ENCODE data around the gene EZR. TPM values are rescaled to one million over a fixed set of nuclear protein-coding genes. Genes with fewer than 3 reads are reported as not detected.

EZR gene
- total and polyA plus RNA-seq, 2 of the 8 experiments (the other 6 are each of a cell fraction or from before 2014, with no cell fraction given) = 122 to 286 TPM

- Histone ChIP-seq H3K23me2 (ENCODE audit: low read depth, low read length) (no peaks in the 10 kb centered on the region), H3K23ac (ENCODE audit: insufficient read length) (no peak overlapping the region), H3K18ac (ENCODE audit: extremely low read depth, low read length) (no peak overlapping the region), H3K4ac (replicated peaks; ENCODE audit: insufficient read length, low read depth, low read length) (no peak overlapping the region), H2BK12ac (ENCODE audit: low read depth, low read length) (no peak overlapping the region), H4K8ac (ENCODE audit: extremely low read depth, insufficient read depth, low read length) (no peak overlapping the region), H2BK15ac (ENCODE audit: low read length) (no peak overlapping the region), H3K9me3 (ENCODE audit: insufficient read depth in 2 of 2, low read depth in 1 of 2, low read length in 1 of 2) (no peaks in the 10 kb centered on the region), H3K36me3 (ENCODE audit: control insufficient read depth in 2 of 4, insufficient read depth in 4 of 4, low read length in 3 of 4) (peaks cover 45 to 95% (median 81%) of the 10 kb centered on the region in 4 experiments), H2BK5ac (ENCODE audit: low read depth, low read length) (no peak overlapping the region), H3K27ac (ENCODE audit: low read depth, low read length) (no peak overlapping the region), H2AK5ac (ENCODE audit: low read depth, low read length) (no peak overlapping the region), H3K4me1 (replicated peaks in 1 of 4; ENCODE audit: control insufficient read depth in 3 of 4, insufficient read depth in 4 of 4, low read length in 3 of 4) (peaks cover 0 to 2% (median under 1%) of the 10 kb centered on the region in 4 experiments; a peak in 2 of 7 replicates), H2AFZ (ENCODE audit: low read length) (no peak overlapping the region), H3K4me3 (ENCODE audit: extremely low read depth in 1 of 4, insufficient read depth in 2 of 4, low read depth in 3 of 4, low read length in 4 of 4) (no peak overlapping the region), H2BK20ac (ENCODE audit: low read length) (no peak overlapping the region), H3K79me2 (ENCODE audit: control insufficient read depth in 1 of 2, insufficient read depth in 2 of 2, low read length in 2 of 2) (peaks cover 0 to 80% of the 10 kb centered on the region in 2 experiments; a peak in 2 of 4 replicates), H3K4me2 (ENCODE audit: insufficient read depth in 1 of 2, low read depth in 2 of 2, low read length in 2 of 2) (no peak overlapping the region), H4K5ac (ENCODE audit: insufficient read length, low read depth, low read length) (no peak overlapping the region), H3K27me3 (replicated peaks in 1 of 4; ENCODE audit: control insufficient read depth in 3 of 4, extremely low read depth in 1 of 4, insufficient read depth in 3 of 4, low read length in 3 of 4) (no peaks in the 10 kb centered on the region), H2BK120ac (replicated peaks; ENCODE audit: low read depth, low read length) (no peak overlapping the region), H3K56ac (replicated peaks; ENCODE audit: insufficient read length, low read depth, low read length) (no peak overlapping the region), H4K91ac (replicated peaks; ENCODE audit: insufficient read length, low read length) (no peak overlapping the region), H3K14ac (ENCODE audit: insufficient read length) (no peak overlapping the region), H4K20me1 (replicated peaks in 1 of 2; ENCODE audit: control insufficient read depth in 1 of 2, insufficient read depth in 2 of 2, low read length in 2 of 2) (peaks cover 4 to 22% of the 10 kb centered on the region in 2 experiments), H3K79me1 (ENCODE audit: low read depth, low read length) (peaks cover 16% of the 10 kb centered on the region; the same call in 1 of the 2 replicates), H3K9ac (replicated peaks in 1 of 4; ENCODE audit: extremely low read depth in 1 of 4, low read depth in 3 of 4, low read length in 3 of 4) (no peak overlapping the region)
- TF ChIP-seq POLR2AphosphoS5 (IDR thresholded peaks at IDR 0.05; ENCODE audit: low read depth, low read length) (no peak), SP1 (IDR thresholded peaks at IDR 0.05; ENCODE audit: low read depth, low read length) (no peak), ATF2 (IDR thresholded peaks at IDR 0.05; ENCODE audit: low read length) (no peak), JUN (IDR thresholded peaks at IDR 0.05; ENCODE audit: low read depth, low read length) (no peak), TCF12 (IDR thresholded peaks at IDR 0.05; ENCODE audit: low read depth, low read length) (no peak), HDAC6 (IDR thresholded peaks at IDR 0.05; ENCODE audit: low read depth, low read length) (no peak), GTF2F1 (IDR thresholded peaks at IDR 0.05; ENCODE audit: borderline replicate concordance, low read depth, low read length) (no peak), RBBP5 (IDR thresholded peaks at IDR 0.05; ENCODE audit: borderline replicate concordance, low read depth, low read length) (no peak), YY1 (IDR thresholded peaks at IDR 0.05; ENCODE audit: low read depth, low read length) (no peak), SUZ12 (IDR thresholded peaks at IDR 0.05; ENCODE audit: low read length) (no peak), TAF7 (optimal IDR thresholded peaks at IDR 0.05; ENCODE audit: borderline replicate concordance, low read depth, low read length) (no peak), CHD1 (IDR thresholded peaks at IDR 0.05; ENCODE audit: low read depth, low read length) (no peak), CREB1 (IDR thresholded peaks at IDR 0.05) (no peak), EZH2 (IDR thresholded peaks at IDR 0.05; ENCODE audit: low read depth, low read length, severe bottlenecking) (no peak)
- 62% methylated on average over 4 of the region's 4 CpGs; no CpG with 5 or more reads in 1 of the 2 experiments for WGBS, 2 experiments (ENCODE audit: extremely low coverage in 1 of 2, insufficient coverage in 1 of 2, insufficient read length in 1 of 2, insufficient replicate concordance in 2 of 2, low coverage in 1 of 2, low lambda C conversion rate in 2 of 2, missing lambda C conversion rate in 1 of 2)
- FAIRE-seq = no peak
- DNase-seq (ENCODE audit: low read depth in 1 of 2, low spot score in 2 of 2) = no peak
- POLR2A ChIA-PET (ENCODE audit: partially characterized antibody) = interaction anchor here (1.2 to 7.6 kb wide), 3 partner anchors 11 to 26 kb away, joined by 4 to 75 read pairs (median 20); no protein-coding TSS in a partner anchor
- CTCF ChIA-PET (ENCODE audit: partially characterized antibody) = interaction anchor here (1.1 to 4.5 kb wide), 7 partner anchors 10 to 190 kb away, joined by 3 to 19 read pairs (median 6); no protein-coding TSS in a partner anchor
Measured at GRCh38 chr6:158783167-158783450, 36.1 kb downstream of the EZR start.
